GM23338 (cell line): ENCODE results near the gene DDRGK1. TPM values are rescaled to one million over a fixed set of nuclear protein-coding genes. Genes with fewer than 3 reads are reported as not detected.

Experiments
- ATAC-seq: fragments of 200-7000 bp; cut with Tn5 transposase; 3 replicates; pipeline ENCODE4 v1.9.1; 2020
- DNase-seq: peaks from one replicate; pipeline ENCODE4 v3.0.0-alpha.2; 2015; ENCODE audit warnings: low spot score
- H2AFZ ChIP-seq: fragments of 200-600 bp; sonication (generic); 2 replicates; pipeline ENCODE4 v1.8.0; 2016; ENCODE audit warnings: antibody characterized with exemption, mild to moderate bottlenecking, moderate library complexity
- H3F3A ChIP-seq: fragments of 200-600 bp; sonication (generic); replicated peaks from 2 replicates; pipeline ENCODE4 v1.8.0; 2017; ENCODE audit warnings: antibody characterized with exemption, mixed run types, low read depth
- H3K27ac ChIP-seq: fragments of 200-600 bp; sonication (generic); 2 replicates; pipeline ENCODE4 v1.6.1; 2016; ENCODE audit warnings: low read depth
- H3K27me3 ChIP-seq: fragments of 200-600 bp; sonication (generic); 2 replicates; pipeline ENCODE4 v1.8.0; 2016; ENCODE audit warnings: mild to moderate bottlenecking, mixed run types, moderate library complexity; ENCODE audit not compliant: insufficient read depth
- H3K36me3 ChIP-seq: fragments of 200-600 bp; sonication (generic); 2 replicates; pipeline ENCODE4 v1.8.0; 2016; ENCODE audit warnings: mild to moderate bottlenecking; ENCODE audit not compliant: insufficient read depth
- H3K4me1 ChIP-seq: fragments of 200-600 bp; sonication (generic); 2 replicates; pipeline ENCODE4 v1.8.0; 2016; ENCODE audit warnings: mild to moderate bottlenecking, moderate library complexity; ENCODE audit not compliant: insufficient read depth
- H3K4me2 ChIP-seq: fragments of 200-600 bp; sonication (generic); 2 replicates; pipeline ENCODE4 v1.7.1; 2017; ENCODE audit warnings: mixed run types
- H3K4me3 ChIP-seq: fragments of 200-600 bp; sonication (generic); 2 replicates; pipeline ENCODE4 v1.6.1; 2016; ENCODE audit warnings: mixed run types
- H3K79me2 ChIP-seq: fragments of 200-600 bp; sonication (generic); replicated peaks from 2 replicates; pipeline ENCODE4 v1.8.0; 2017; ENCODE audit warnings: mild to moderate bottlenecking; ENCODE audit not compliant: insufficient read depth
- H3K9me2 ChIP-seq: fragments of 200-600 bp; sonication (generic); 2 replicates; pipeline ENCODE4 v1.8.0; 2017; ENCODE audit not compliant: insufficient read depth
- H4K20me1 ChIP-seq: fragments of 200-600 bp; sonication (generic); replicated peaks from 2 replicates; pipeline ENCODE4 v1.8.0; 2017; ENCODE audit warnings: mild to moderate bottlenecking; ENCODE audit not compliant: insufficient read depth
- H3K27ac Mint-ChIP-seq: 2 replicates; pipeline ENCODE4 v1.8.0; 2020; ENCODE audit warnings: inconsistent platforms, mild to moderate bottlenecking, moderate library complexity, mixed read lengths
- H3K27me3 Mint-ChIP-seq: 3 replicates; pipeline ENCODE4 v1.8.0; 2022; ENCODE audit warnings: low read depth, mild to moderate bottlenecking, moderate library complexity, mixed read lengths, inconsistent platforms; ENCODE audit not compliant: insufficient read depth, poor library complexity
- H3K36me3 Mint-ChIP-seq: 3 replicates; pipeline ENCODE4 v1.8.0; 2021; ENCODE audit warnings: low read depth, mild to moderate bottlenecking, inconsistent platforms, moderate library complexity, mixed read lengths
- H3K4me1 Mint-ChIP-seq: 3 replicates; pipeline ENCODE4 v1.8.0; 2020; ENCODE audit warnings: mild to moderate bottlenecking, inconsistent platforms, mixed read lengths
- H3K4me3 Mint-ChIP-seq: 3 replicates; pipeline ENCODE4 v1.8.0; 2021; ENCODE audit warnings: moderate library complexity, mild to moderate bottlenecking, inconsistent platforms, mixed read lengths
- H3K9me3 Mint-ChIP-seq: 3 replicates; pipeline ENCODE4 v1.8.0; 2020; ENCODE audit warnings: moderate library complexity, mild to moderate bottlenecking, inconsistent platforms, mixed read lengths
- CREB1 ChIP-seq: fragments of 250-450 bp; sonication (Bioruptor Pico); IDR thresholded peaks from 2 replicates; pipeline ENCODE4 v1.5.0; 2020; ENCODE audit warnings: low read depth, mild to moderate bottlenecking, moderate library complexity
- EZH2 ChIP-seq: fragments of 200-600 bp; sonication (generic); IDR thresholded peaks from one replicate; pipeline ENCODE4 v1.8.0; 2017; ENCODE audit warnings: antibody characterized with exemption, mild to moderate bottlenecking, low read depth; ENCODE audit not compliant: unreplicated experiment
- EZH2phosphoT487 ChIP-seq: fragments of 200-600 bp; sonication (generic); IDR thresholded peaks from one replicate; pipeline ENCODE4 v1.8.1; 2018; ENCODE audit warnings: antibody characterized with exemption; ENCODE audit not compliant: unreplicated experiment
- JUNB ChIP-seq: IDR thresholded peaks from one replicate; pipeline ENCODE4 v1.6.1; 2016; ENCODE audit warnings: antibody characterized with exemption; ENCODE audit not compliant: unreplicated experiment
- NANOG ChIP-seq: IDR thresholded peaks from 2 replicates; pipeline ENCODE4 v1.6.1; 2016; ENCODE audit warnings: antibody characterized with exemption, borderline replicate concordance
- POLR2AphosphoS5 ChIP-seq: IDR thresholded peaks from 2 replicates; pipeline ENCODE4 v1.6.1; 2016; ENCODE audit warnings: antibody characterized with exemption, low read depth
- STAT1 ChIP-seq: IDR thresholded peaks from one replicate; pipeline ENCODE4 v1.6.1; 2016; ENCODE audit warnings: antibody characterized with exemption; ENCODE audit not compliant: unreplicated experiment
- ZNF114 ChIP-seq: fragments of 250-450 bp; sonication (Bioruptor Pico); IDR thresholded peaks from 2 replicates; pipeline ENCODE4 v1.5.0; 2020; ENCODE audit warnings: mild to moderate bottlenecking, moderate library complexity
- ZNF331 ChIP-seq: fragments of 250-450 bp; sonication (Bioruptor Pico); IDR thresholded peaks from 2 replicates; pipeline ENCODE4 v1.5.0; 2020; ENCODE audit warnings: low read depth, mild to moderate bottlenecking, moderate library complexity
- ZNF462 ChIP-seq: fragments of 250-450 bp; sonication (Bioruptor Pico); IDR thresholded peaks from 2 replicates; pipeline ENCODE4 v1.5.0; 2020; ENCODE audit warnings: mild to moderate bottlenecking, moderate library complexity
- polyA plus RNA-seq: library from polyadenylated mRNA; unstranded; fragments of >200 nt; fragmentation: Nextera tagmentation; extraction: Ambion mirVana; gene quantifications from 2 replicates; pipeline ENCODE4 v1.2.1, GENCODE V29; 2016
- total RNA-seq: library from RNA; depleted of rRNA; stranded (reverse); fragments of >200 nt; shearing (Covaris generic); gene quantifications from 2 replicates; pipeline ENCODE4 v1.2.3, GENCODE V29; 2014
- TF ChIP-seq, protein P1 (sequence below), 2 experiments: fragments of 200-600 bp in 1 of 2; sonication (generic) in 1 of 2; conservative IDR thresholded peaks; 2 replicates each; pipeline versions ENCODE4 v1.5.1 to v1.6.1; 2016 to 2017; ENCODE audit warnings: antibody characterized with exemption in 2 of 2, low read depth in 2 of 2, mild to moderate bottlenecking in 2 of 2, moderate library complexity in 1 of 2
- TF ChIP-seq, protein P2 (sequence below): IDR thresholded peaks from one replicate; pipeline ENCODE4 v1.6.1; 2018; ENCODE audit warnings: antibody characterized with exemption; ENCODE audit not compliant: unreplicated experiment

DDRGK1 gene
- total and polyA plus RNA-seq, 2 experiments from 2014 or later, result 44.0 to 45.5 TPM

- Histone ChIP-seq H2AFZ (no peak overlapping the region), H4K20me1 (peaks cover 3% of the 10 kb centered on the region; the same call in 1 of the 2 replicates), H3K4me2 (no peak overlapping the region), H3K4me1 (no peaks in the 10 kb centered on the region), H3K79me2 (peaks cover 5% of the 10 kb centered on the region), H3K36me3 (no peaks in the 10 kb centered on the region), H3K9me2 (no peaks in the 10 kb centered on the region), H3F3A (no peaks in the 10 kb centered on the region), H3K27me3 (no peaks in the 10 kb centered on the region), H3K4me3 (no peak overlapping the region), H3K27ac (no peak overlapping the region)
- TF ChIP-seq NANOG, result no peak
- TF ChIP-seq ZNF114, result no peak
- no peak for TF ChIP-seq ZNF462 (CRISPR knock-in tag)
- TF ChIP-seq ZNF331 (CRISPR knock-in tag), result no peak
- no peak for TF ChIP-seq CREB1 (CRISPR knock-in tag)
- TF ChIP-seq, protein P1, sequence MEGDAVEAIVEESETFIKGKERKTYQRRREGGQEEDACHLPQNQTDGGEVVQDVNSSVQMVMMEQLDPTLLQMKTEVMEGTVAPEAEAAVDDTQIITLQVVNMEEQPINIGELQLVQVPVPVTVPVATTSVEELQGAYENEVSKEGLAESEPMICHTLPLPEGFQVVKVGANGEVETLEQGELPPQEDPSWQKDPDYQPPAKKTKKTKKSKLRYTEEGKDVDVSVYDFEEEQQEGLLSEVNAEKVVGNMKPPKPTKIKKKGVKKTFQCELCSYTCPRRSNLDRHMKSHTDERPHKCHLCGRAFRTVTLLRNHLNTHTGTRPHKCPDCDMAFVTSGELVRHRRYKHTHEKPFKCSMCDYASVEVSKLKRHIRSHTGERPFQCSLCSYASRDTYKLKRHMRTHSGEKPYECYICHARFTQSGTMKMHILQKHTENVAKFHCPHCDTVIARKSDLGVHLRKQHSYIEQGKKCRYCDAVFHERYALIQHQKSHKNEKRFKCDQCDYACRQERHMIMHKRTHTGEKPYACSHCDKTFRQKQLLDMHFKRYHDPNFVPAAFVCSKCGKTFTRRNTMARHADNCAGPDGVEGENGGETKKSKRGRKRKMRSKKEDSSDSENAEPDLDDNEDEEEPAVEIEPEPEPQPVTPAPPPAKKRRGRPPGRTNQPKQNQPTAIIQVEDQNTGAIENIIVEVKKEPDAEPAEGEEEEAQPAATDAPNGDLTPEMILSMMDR (conservative IDR thresholded peaks at IDR 0.05; ENCODE audit: low read depth in 2 of 2), result no peak
- TF ChIP-seq, protein P2, sequence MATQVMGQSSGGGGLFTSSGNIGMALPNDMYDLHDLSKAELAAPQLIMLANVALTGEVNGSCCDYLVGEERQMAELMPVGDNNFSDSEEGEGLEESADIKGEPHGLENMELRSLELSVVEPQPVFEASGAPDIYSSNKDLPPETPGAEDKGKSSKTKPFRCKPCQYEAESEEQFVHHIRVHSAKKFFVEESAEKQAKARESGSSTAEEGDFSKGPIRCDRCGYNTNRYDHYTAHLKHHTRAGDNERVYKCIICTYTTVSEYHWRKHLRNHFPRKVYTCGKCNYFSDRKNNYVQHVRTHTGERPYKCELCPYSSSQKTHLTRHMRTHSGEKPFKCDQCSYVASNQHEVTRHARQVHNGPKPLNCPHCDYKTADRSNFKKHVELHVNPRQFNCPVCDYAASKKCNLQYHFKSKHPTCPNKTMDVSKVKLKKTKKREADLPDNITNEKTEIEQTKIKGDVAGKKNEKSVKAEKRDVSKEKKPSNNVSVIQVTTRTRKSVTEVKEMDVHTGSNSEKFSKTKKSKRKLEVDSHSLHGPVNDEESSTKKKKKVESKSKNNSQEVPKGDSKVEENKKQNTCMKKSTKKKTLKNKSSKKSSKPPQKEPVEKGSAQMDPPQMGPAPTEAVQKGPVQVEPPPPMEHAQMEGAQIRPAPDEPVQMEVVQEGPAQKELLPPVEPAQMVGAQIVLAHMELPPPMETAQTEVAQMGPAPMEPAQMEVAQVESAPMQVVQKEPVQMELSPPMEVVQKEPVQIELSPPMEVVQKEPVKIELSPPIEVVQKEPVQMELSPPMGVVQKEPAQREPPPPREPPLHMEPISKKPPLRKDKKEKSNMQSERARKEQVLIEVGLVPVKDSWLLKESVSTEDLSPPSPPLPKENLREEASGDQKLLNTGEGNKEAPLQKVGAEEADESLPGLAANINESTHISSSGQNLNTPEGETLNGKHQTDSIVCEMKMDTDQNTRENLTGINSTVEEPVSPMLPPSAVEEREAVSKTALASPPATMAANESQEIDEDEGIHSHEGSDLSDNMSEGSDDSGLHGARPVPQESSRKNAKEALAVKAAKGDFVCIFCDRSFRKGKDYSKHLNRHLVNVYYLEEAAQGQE, result no peak
- TF ChIP-seq EZH2, result no peak
- no peak for TF ChIP-seq STAT1
- no peak for TF ChIP-seq POLR2AphosphoS5
- TF ChIP-seq JUNB, result no peak
- no peak for TF ChIP-seq EZH2phosphoT487
- DNase-seq (no peak), ATAC-seq (no peak)
- Mint-ChIP-seq H3K36me3 (no peaks in the 10 kb centered on the region), H3K9me3 (no peaks in the 10 kb centered on the region), H3K4me3 (no peak overlapping the region), H3K4me1 (peaks cover 5% of the 10 kb centered on the region; the same call in 2 of the 3 replicates), H3K27ac (no peak overlapping the region), H3K27me3 (peaks cover 2% of the 10 kb centered on the region)
Observed at GRCh38 chr20:3181270-3181669, 23.2 kb downstream of the DDRGK1 start.
